Body of pancreas (tissue), 4 donors: ENCODE measurements around the gene RAB43. TPM values are rescaled to one million over a fixed set of nuclear protein-coding genes. Genes with fewer than 3 reads are reported as not detected.

Experiments used
- ATAC-seq: fragments of 150-250 bp; one replicate; pipeline ENCODE4 v1.9.1; 2016
- DNase-seq, 4 donors: peaks; one replicate each; pipeline ENCODE4 v3.0.0-alpha.2; 2019
- H3K27ac ChIP-seq, 4 donors: fragments of 200-600 bp; sonication (generic); 1 replicate in 3 of 4; 2 replicates in 1 of 4; pipeline versions ENCODE4 v1.5.1 to v1.6.1; 2016 to 2019; ENCODE audit warnings: mild to moderate bottlenecking in 1 of 4, mixed read lengths in 1 of 4, moderate library complexity in 1 of 4
- H3K27me3 ChIP-seq, 2 donors: fragments of 200-600 bp; sonication (generic); one replicate each; pipeline ENCODE4 v1.6.0; 2016; ENCODE audit warnings: mild to moderate bottlenecking in 1 of 2
- H3K36me3 ChIP-seq, 2 donors: fragments of 200-600 bp; sonication (generic); replicated peaks in 1 of 2; 2 replicates each; pipeline ENCODE4 v1.5.1; 2016; ENCODE audit warnings: low read depth in 2 of 2; ENCODE audit not compliant: insufficient read depth in 1 of 2
- H3K4me1 ChIP-seq: fragments of 200-600 bp; sonication (generic); one replicate; pipeline ENCODE4 v1.6.0; 2016
- H3K4me3 ChIP-seq, 2 donors: fragments of 200-600 bp; sonication (generic); 1 replicate in 1 of 2; 2 replicates in 1 of 2; pipeline ENCODE4 v1.5.1; 2016 to 2019
- H3K9me3 ChIP-seq, 3 donors: fragments of 200-600 bp; sonication (generic); 1 replicate in 2 of 3; 2 replicates in 1 of 3; pipeline ENCODE4 v1.5.1; 2016
- POLR2A ChIP-seq, 3 donors: fragments of 450-650 bp; IDR thresholded peaks; one replicate each; pipeline ENCODE4 v1.6.1; 2016; ENCODE audit warnings: antibody characterized with exemption in 3 of 3, mild to moderate bottlenecking in 2 of 3
- WGBS, 2 donors: methylation state at CpG; one replicate each; pipeline ENCODE4 v1.1.5; 2017; 5-methylcytosine and 5-hydroxymethylcytosine counted together
- intact Hi-C: fragments of 100-400 bp; cut with DNase I; formaldehyde crosslinking; loops from one replicate; pipeline ENCODE4 v1.15.1; 2023
- total RNA-seq, 2 donors: library from RNA; depleted of rRNA; stranded (reverse); fragments of >200 nt; gene quantifications; one replicate each; pipeline ENCODE4 v1.1.0, GENCODE V29; 2016
- TF ChIP-seq, protein P1 (sequence below), 7 experiments: fragments of 450-650 bp in 4 of 7; fragments of 200-600 bp in 3 of 7; sonication (generic) in 3 of 7; IDR thresholded peaks; one replicate each; pipeline ENCODE4 v1.5.1; 2016 to 2019; ENCODE audit warnings: antibody characterized with exemption in 7 of 7

RAB43 gene
- total RNA-seq, 2 donors from 2014 or later: 6.6 to 10.1 TPM

DNA sequence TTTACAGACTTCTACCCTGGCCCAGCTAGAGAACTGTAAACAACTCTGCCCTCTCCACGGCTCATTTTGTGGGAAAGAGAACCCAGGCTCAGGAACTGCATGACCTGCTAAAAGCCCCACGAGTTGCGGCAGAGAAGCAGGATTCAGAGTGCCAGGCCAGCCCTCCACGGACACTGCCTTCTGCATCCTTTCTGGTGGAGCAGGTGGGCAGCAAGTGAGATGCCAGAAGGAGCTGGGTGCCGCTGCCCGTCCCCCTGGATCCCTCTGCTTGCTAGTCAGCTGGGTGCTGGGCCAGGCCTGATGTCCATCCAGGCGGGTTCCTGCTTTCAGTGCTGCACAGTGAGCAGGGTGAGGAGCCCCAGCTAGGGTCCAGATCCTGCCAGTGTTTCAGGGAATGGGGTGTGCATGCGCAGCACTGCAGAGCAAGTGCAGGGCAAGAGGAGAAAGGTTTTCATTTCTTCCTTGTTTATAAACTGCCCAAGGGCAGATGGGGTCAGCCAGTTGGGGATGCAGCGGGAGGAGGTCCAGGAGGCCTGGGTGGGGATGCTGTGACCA lies 5.2 kb upstream of the RAB43 start:
- Histone ChIP-seq H3K27ac (no peak overlapping the region), H3K9me3 (no peaks in the 10 kb centered on the region), H3K27me3 (no peaks in the 10 kb centered on the region), H3K36me3 (peaks cover 0 to 18% of the 10 kb centered on the region in 2 donors), H3K4me1 (peaks cover 18% of the 10 kb centered on the region), H3K4me3 (no peak overlapping the region)
- WGBS, 2 donors: 92 to 97% methylated on average over 5 to 9 of the region's 9 CpGs
- TF ChIP-seq, protein P1, sequence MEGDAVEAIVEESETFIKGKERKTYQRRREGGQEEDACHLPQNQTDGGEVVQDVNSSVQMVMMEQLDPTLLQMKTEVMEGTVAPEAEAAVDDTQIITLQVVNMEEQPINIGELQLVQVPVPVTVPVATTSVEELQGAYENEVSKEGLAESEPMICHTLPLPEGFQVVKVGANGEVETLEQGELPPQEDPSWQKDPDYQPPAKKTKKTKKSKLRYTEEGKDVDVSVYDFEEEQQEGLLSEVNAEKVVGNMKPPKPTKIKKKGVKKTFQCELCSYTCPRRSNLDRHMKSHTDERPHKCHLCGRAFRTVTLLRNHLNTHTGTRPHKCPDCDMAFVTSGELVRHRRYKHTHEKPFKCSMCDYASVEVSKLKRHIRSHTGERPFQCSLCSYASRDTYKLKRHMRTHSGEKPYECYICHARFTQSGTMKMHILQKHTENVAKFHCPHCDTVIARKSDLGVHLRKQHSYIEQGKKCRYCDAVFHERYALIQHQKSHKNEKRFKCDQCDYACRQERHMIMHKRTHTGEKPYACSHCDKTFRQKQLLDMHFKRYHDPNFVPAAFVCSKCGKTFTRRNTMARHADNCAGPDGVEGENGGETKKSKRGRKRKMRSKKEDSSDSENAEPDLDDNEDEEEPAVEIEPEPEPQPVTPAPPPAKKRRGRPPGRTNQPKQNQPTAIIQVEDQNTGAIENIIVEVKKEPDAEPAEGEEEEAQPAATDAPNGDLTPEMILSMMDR (IDR thresholded peaks at IDR 0.05): no peak
- no peak for TF ChIP-seq POLR2A (IDR thresholded peaks at IDR 0.05)
- intact Hi-C loops: no loop called here
- ATAC-seq (no peak), DNase-seq (no peak)

DNA sequence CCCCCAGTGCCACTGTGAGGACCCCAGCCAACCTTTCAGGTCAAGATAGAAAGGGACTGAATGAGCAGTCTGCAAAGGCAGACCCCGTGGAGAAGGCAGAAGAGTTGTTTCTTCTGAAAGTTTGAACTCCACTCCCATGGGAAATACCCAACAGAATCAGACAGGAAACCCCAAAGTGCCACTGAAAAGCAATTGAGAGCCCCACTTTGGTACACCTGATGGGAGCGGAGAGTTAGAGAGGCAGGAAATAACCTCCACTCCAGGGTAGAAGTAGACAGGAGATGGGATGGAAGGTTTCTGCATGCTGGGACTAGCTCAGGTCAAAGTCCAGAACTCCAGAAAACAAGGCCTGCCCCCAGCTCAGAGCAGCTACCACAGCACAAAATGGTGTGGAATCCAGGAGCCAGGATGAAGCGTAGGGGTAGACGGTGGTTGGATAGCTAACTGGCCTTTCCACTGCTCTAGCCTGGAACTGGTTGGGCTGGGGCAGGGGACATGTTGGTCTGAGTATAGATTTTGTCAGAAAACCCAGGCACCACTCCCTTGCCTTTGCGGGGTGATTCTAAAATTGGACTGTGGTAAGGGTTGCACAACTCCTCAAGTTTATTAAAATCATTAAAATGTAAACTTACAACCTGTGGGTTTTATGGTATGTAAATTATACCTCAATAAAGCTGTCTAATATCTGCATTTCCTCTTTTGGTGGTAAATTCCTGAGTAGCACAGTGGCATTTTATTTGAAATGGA lies 1.9 kb upstream of the RAB43 start:
- TF ChIP-seq POLR2A (IDR thresholded peaks at IDR 0.05): no peak
- TF ChIP-seq, protein P1 (IDR thresholded peaks at IDR 0.05): no peak
- WGBS, 2 donors: 50 to 66% methylated on average over 5 of the region's 5 CpGs
- Histone ChIP-seq H3K4me1 (peaks cover 41% of the 10 kb centered on the region), H3K36me3 (no peaks in the 10 kb centered on the region), H3K27ac (peak overlapping the region in 3 of 4 donors; percentile 94 to 96 (median 95)), H3K9me3 (no peaks in the 10 kb centered on the region), H3K27me3 (no peaks in the 10 kb centered on the region), H3K4me3 (no peak overlapping the region)
- intact Hi-C loops: no loop called here
- ATAC-seq (no peak), DNase-seq (peak in 3 of 4 donors; percentile 17 to 37 (median 25))

DNA sequence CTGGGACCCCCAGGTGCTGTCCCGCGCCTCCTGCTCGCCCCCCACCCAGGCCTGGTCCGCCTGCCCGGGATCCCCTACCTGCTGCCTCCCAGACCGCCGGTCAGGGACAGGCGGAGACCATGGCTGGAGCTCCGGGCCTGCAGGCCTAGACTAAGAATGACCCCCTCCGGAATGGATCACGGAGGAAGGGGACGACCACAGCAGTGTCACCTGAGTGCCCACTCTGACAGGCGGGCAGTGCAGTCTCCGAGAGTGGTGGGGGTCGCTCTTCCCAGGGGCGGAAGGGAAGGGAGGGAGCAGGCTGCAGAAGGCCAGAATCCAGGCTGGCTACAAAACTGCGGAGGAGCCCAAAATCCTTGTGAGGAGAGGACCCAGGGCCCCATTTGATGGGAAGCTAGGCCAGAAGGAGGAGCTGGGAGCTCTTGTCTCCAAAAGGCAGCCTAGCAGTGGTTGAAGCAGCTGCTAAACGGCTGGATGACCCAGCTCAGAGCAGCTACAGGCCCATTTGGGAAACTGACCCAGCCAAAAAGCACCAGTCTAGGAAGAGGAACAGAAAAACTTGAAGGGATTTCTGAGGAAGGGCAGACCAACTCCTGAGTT lies 908 bp upstream of the RAB43 start:
- no peak for ATAC-seq
- Histone ChIP-seq H3K4me1 (peaks cover 47% of the 10 kb centered on the region), H3K36me3 (no peaks in the 10 kb centered on the region), H3K9me3 (no peaks in the 10 kb centered on the region), H3K27me3 (no peaks in the 10 kb centered on the region), H3K27ac (peak overlapping the region; percentile 87 to 96 (median 94)), H3K4me3 (no peak overlapping the region)
- TF ChIP-seq, protein P1 (IDR thresholded peaks at IDR 0.05): no peak
- TF ChIP-seq POLR2A (IDR thresholded peaks at IDR 0.05): no peak
- peak in 2 of 4 donors; percentile 14 to 16 for DNase-seq
- WGBS, 2 donors: 57 to 64% methylated on average over 6 to 18 of the region's 18 CpGs
- intact Hi-C loops: no loop called here

DNA sequence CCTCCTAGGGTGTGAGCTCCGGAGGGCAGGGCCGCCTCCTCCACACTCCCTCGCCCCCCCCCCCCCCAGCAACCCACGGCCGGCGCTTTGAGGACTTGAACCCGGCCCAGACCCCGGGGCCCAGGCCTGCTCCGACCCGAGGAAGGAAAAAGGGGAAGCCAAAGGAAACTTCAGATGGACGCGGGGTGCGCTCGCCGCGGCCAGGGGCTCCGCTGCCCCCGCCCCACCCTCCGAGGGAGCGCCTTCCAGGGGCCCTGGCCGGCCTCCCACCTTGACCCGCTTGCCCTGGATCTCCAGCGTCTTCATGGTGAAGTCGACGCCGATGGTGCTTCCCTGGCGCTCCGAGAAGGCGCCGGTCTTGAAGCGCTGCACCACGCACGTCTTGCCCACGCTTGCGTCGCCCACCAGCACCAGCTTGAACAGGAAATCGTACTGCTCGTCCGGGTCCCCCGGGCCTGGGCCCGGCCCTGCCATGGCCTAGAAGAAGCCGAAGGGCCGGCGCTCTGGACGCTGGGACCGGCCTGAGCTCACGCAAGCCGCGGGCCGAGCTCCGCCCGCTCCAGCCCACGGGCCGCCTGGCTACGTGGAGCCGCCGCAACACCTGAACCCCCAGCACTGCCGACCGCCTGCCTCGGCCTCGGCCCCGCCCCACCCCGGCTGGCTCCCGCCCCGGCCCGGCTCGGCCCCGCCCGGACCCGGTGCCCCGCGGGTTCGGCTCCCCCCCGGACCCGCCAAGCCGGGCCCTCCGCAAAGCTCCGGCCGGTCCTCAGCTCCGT lies 400 bp downstream of the RAB43 start:
- peak overlapping the region; percentile 34 to 51 for H3K4me3 ChIP-seq
- 0 to 1% methylated on average over 4 to 64 of the region's 80 CpGs for WGBS, 2 donors
- DNase-seq: peak in 1 of 4 donors; percentile 17
- peak; percentile 45 for ATAC-seq
- intact Hi-C loops: no loop called here
- no peaks in the 10 kb centered on the region for H3K36me3 ChIP-seq
- peak overlapping the region; percentile 87 to 96 (median 94) for H3K27ac ChIP-seq
- peaks cover 58% of the 10 kb centered on the region for H3K4me1 ChIP-seq
- TF ChIP-seq, protein P1 (IDR thresholded peaks at IDR 0.05): no peak
- peak in 1 of 3 donors; percentile 41 for TF ChIP-seq POLR2A (IDR thresholded peaks at IDR 0.05)
- H3K9me3 ChIP-seq: no peaks in the 10 kb centered on the region
- no peaks in the 10 kb centered on the region for H3K27me3 ChIP-seq
